PC-9 (cell line): Measurements from ENCODE around the gene CFAP70.

Source experiments
- CTCF ChIP-seq: fragments of 200-600 bp; sonication (generic); conservative IDR thresholded peaks from 2 replicates; pipeline ENCODE4 v1.6.1; 2017; ENCODE audit warnings: mixed run types, antibody characterized with exemption, mild to moderate bottlenecking, moderate library complexity
- EZH2 ChIP-seq: fragments of 200-600 bp; sonication (generic); IDR thresholded peaks from 2 replicates; pipeline ENCODE4 v1.8.0; 2017; ENCODE audit warnings: antibody characterized with exemption, low read depth

DNA sequence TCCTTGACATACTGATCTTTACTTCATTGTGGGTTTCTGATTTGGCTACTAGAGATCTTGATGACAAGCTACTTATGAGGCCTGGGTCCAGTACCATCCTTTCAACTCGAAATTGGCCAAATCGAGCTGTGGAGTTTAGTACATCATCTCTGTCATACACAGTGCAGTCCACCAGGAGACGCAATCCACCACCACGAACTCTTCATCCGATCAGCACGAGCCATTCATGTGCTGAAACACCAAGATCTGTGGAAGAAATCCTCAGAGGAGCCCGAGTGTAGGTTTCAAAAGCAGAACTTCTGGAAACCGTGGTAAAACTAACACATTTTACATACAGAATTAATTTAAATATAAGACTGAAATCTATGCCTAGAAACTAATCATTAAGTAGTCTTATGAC is 125.8 kb downstream of the CFAP70 start:
- TF ChIP-seq EZH2 (no peak), CTCF (no peak)
